K562 (cell line): ENCODE results near the gene NCMAP. TPM values are rescaled to one million over a fixed set of nuclear protein-coding genes. Genes with fewer than 3 reads are reported as not detected.

Experiments used
- ATAC-seq: fragments of 200-7000 bp; cut with Tn5 transposase; 3 replicates; pipeline ENCODE4 v1.9.1; 2020; ENCODE audit warnings: moderate library complexity
- BruUV-seq: library from RNA; stranded (reverse); fragments of 400-500 nt; replicated peaks from 2 replicates; lab custom pipeline; 2021; lab: Mats Ljungman, UMichigan
- CTCF ChIA-PET: fragments of 300-600 bp; formaldehyde crosslinking; extraction: SDS; loops from one replicate; lab custom pipeline; 2021; ENCODE audit warnings: low intra/inter-chr PET ratio; lab: Yijun Ruan, JAX
- POLR2A ChIA-PET: fragments of 300-600, 350-650 bp; sonication (Branson Sonifier 250); formaldehyde crosslinking; extraction: SDS; loops from one replicate; lab custom pipeline; 2021; ENCODE audit warnings: antibody characterized with exemption, inconsistent platforms; lab: Yijun Ruan, JAX
- DNase-seq, 4 experiments: peaks; one replicate each; pipeline versions ENCODE4 v3.0.0 to v3.0.0-alpha.2; 2011 to 2018; ENCODE audit warnings: low spot score in 3 of 4, mixed read lengths in 3 of 4; ENCODE audit errors: extremely low read depth in 1 of 4
- FAIRE-seq: peaks from 2 replicates; lab custom pipeline; 2011; peaks lifted over from hg19 to GRCh38; lab: Jason Lieb, UNC
- H2AFZ ChIP-seq: 2 replicates; pipeline ENCODE4 v1.6.0; 2011; ENCODE audit warnings: low read depth, low read length, control low read depth, inconsistent platforms
- H3K27ac ChIP-seq: fragments of 200-600 bp; 3 replicates; pipeline ENCODE4 v1.8.0; 2011; ENCODE audit warnings: low read depth, mild to moderate bottlenecking, control low read depth, inconsistent platforms, low read length, moderate library complexity, mixed read lengths; ENCODE audit errors: extremely low read depth
- H3K27me3 ChIP-seq, 2 experiments: fragments of 300-600 bp in 1 of 2; 2 replicates in 1 of 2; 3 replicates in 1 of 2; pipeline versions ENCODE4 v1.6.0 to v1.8.0; 2011; ENCODE audit warnings: inconsistent platforms in 2 of 2, low read length in 2 of 2, mild to moderate bottlenecking in 1 of 2, mixed read lengths in 1 of 2, moderate library complexity in 1 of 2; ENCODE audit not compliant: control insufficient read depth in 2 of 2, insufficient read depth in 2 of 2
- H3K36me3 ChIP-seq: fragments of 300-600 bp; 3 replicates; pipeline ENCODE4 v1.8.0; 2011; ENCODE audit warnings: mild to moderate bottlenecking, low read length, inconsistent platforms; ENCODE audit not compliant: control insufficient read depth, insufficient read depth
- H3K4me1 ChIP-seq, 2 experiments: fragments of 200-600 bp in 1 of 2; replicated peaks in 1 of 2; 2 replicates in 1 of 2; 3 replicates in 1 of 2; pipeline versions ENCODE4 v1.5.1 to v1.8.0; 2011; ENCODE audit warnings: inconsistent platforms in 2 of 2, low read length in 2 of 2, mild to moderate bottlenecking in 1 of 2, mixed read lengths in 1 of 2, moderate library complexity in 1 of 2; ENCODE audit not compliant: control insufficient read depth in 2 of 2, insufficient read depth in 2 of 2
- H3K4me2 ChIP-seq: 2 replicates; pipeline ENCODE4 v1.6.1; 2011; ENCODE audit warnings: low read length, control low read depth, inconsistent platforms, mixed read lengths; ENCODE audit not compliant: insufficient read depth
- H3K4me3 ChIP-seq: fragments of 200-600 bp; sonication (generic), shearing (Covaris generic); 2 replicates; pipeline ENCODE4 v1.5.1; 2016; ENCODE audit warnings: control low read depth, inconsistent platforms
- H3K79me2 ChIP-seq: fragments of 200-600 bp; 3 replicates; pipeline ENCODE4 v1.8.0; 2011; ENCODE audit warnings: low read length, inconsistent platforms; ENCODE audit not compliant: control insufficient read depth, insufficient read depth
- H3K9ac ChIP-seq, 2 experiments: 2 replicates each; pipeline versions ENCODE4 v1.6.0 to v1.6.1; 2011; ENCODE audit warnings: low read depth in 2 of 2, low read length in 2 of 2, control low read depth in 1 of 2, inconsistent platforms in 1 of 2, mild to moderate bottlenecking in 1 of 2, mixed read lengths in 1 of 2; ENCODE audit not compliant: insufficient read depth in 1 of 2
- H3K9me1 ChIP-seq: one replicate; pipeline ENCODE4 v1.6.0; 2011; ENCODE audit warnings: inconsistent platforms, mild to moderate bottlenecking, low read length, moderate library complexity; ENCODE audit not compliant: control insufficient read depth, insufficient read depth
- H3K9me3 ChIP-seq: replicated peaks from 2 replicates; pipeline ENCODE4 v1.5.1; 2011; ENCODE audit warnings: low read depth, low read length, inconsistent platforms; ENCODE audit not compliant: control insufficient read depth, insufficient read depth
- H4K20me1 ChIP-seq: replicated peaks from 2 replicates; pipeline ENCODE4 v1.6.1; 2011; ENCODE audit warnings: low read length, inconsistent platforms, mixed read lengths; ENCODE audit not compliant: control insufficient read depth, insufficient read depth
- CREM ChIP-seq: IDR thresholded peaks from 2 replicates; pipeline ENCODE4 v1.6.1; 2014; ENCODE audit warnings: antibody characterized with exemption, low read depth
- EZH2 ChIP-seq: IDR thresholded peaks from 2 replicates; pipeline ENCODE4 v1.6.1; 2012; ENCODE audit warnings: low read depth, mild to moderate bottlenecking, inconsistent platforms, low read length, borderline replicate concordance
- GABPB2 ChIP-seq: fragments of 250-450 bp; sonication (Bioruptor Pico); conservative IDR thresholded peaks from 2 replicates; pipeline ENCODE4 v1.5.1; 2021; ENCODE audit warnings: mild to moderate bottlenecking
- GTF2E2 ChIP-seq: fragments of 200-800 bp; sonication (Bioruptor generic); IDR thresholded peaks from 2 replicates; pipeline ENCODE4 v1.6.1; 2016; ENCODE audit warnings: missing genetic modification characterization, missing compliant biosample characterization
- HNRNPH1 ChIP-seq: fragments of 200-400 bp; formaldehyde crosslinking; optimal IDR thresholded peaks from 2 replicates; pipeline ENCODE3; 2017; ENCODE audit warnings: low read depth, mild to moderate bottlenecking, low read length, moderate library complexity
- KLF16 ChIP-seq: IDR thresholded peaks from 2 replicates; pipeline ENCODE4 v1.6.1; 2016; ENCODE audit warnings: antibody characterized with exemption
- NKRF ChIP-seq: fragments of 450-650 bp; IDR thresholded peaks from 2 replicates; pipeline ENCODE4 v1.6.1; 2016; ENCODE audit warnings: borderline replicate concordance
- PRPF4 ChIP-seq: fragments of 200-400 bp; formaldehyde crosslinking; IDR thresholded peaks from one replicate; pipeline ENCODE4 v1.6.1; 2017; ENCODE audit warnings: low read length, low read depth, mild to moderate bottlenecking; ENCODE audit not compliant: insufficient read depth, poor library complexity, severe bottlenecking
- RBM39 ChIP-seq: fragments of 200-400 bp; formaldehyde crosslinking; optimal IDR thresholded peaks from 2 replicates; pipeline ENCODE3; 2018; ENCODE audit warnings: low read depth, low read length
- ZKSCAN8 ChIP-seq: fragments of 200-800 bp; sonication (Bioruptor generic); IDR thresholded peaks from 2 replicates; pipeline ENCODE4 v1.6.1; 2016; ENCODE audit warnings: missing genetic modification characterization, missing compliant biosample characterization
- WGBS: fragments of 100-300 bp; shearing (Covaris generic); methylation state at CpG from one replicate; pipeline ENCODE4 v1.1.6; 2016; ENCODE audit warnings: low coverage, mixed read lengths; ENCODE audit not compliant: insufficient coverage; ENCODE audit errors: missing lambda C conversion rate; 5-methylcytosine and 5-hydroxymethylcytosine counted together
- in situ Hi-C: fragments of 300-500 bp; cut with MboI; formaldehyde crosslinking; loops from 4 replicates; pipeline ENCODE4 v1.15.0; 2018; ENCODE audit warnings: inconsistent platforms, mixed read lengths
- intact Hi-C: fragments of 100-400 bp; cut with micrococcal nuclease; formaldehyde crosslinking; loops from 2 replicates; pipeline ENCODE4 v1.14.2; 2022
- polyA plus RNA-seq, 8 experiments: library from polyadenylated mRNA; depleted of rRNA in 4 of 8; stranded (reverse) in 5 of 8; unstranded in 3 of 8; fragments of >200 nt; fragmentation: Nextera tagmentation in 2 of 8; fragmentation: Illumina TruSeq in 1 of 8; extraction: Ambion mirVana in 2 of 8; extraction: Trizol in 1 of 8; gene quantifications; 2 replicates each; pipeline versions ENCODE4 v1.2.1 to v1.2.3, GENCODE V29; 2011 to 2014; ENCODE audit warnings: inconsistent platforms in 1 of 8, missing spikeins in 1 of 8
- total RNA-seq, 7 experiments: library from RNA; depleted of rRNA in 6 of 7; stranded (reverse); fragments of >200 nt in 6 of 7; fragmentation: Illumina TruSeq in 2 of 7; extraction: Trizol in 2 of 7; gene quantifications; 2 replicates each; pipeline versions ENCODE4 v1.2.1 to v1.2.3, GENCODE V29; 2011 to 2021; ENCODE audit warnings: low replicate concordance in 1 of 7
- TF ChIP-seq, protein P1 (sequence below): fragments of 250-450 bp; sonication (Bioruptor Pico); IDR thresholded peaks from 2 replicates; pipeline ENCODE4 v1.5.0; 2020; ENCODE audit warnings: mild to moderate bottlenecking, borderline replicate concordance

NCMAP gene
- total and polyA plus RNA-seq, 9 of the 15 experiments (the other 6 are each of a cell fraction or from before 2014, with no cell fraction given): 0.03 TPM; not detected in 8

DNA sequence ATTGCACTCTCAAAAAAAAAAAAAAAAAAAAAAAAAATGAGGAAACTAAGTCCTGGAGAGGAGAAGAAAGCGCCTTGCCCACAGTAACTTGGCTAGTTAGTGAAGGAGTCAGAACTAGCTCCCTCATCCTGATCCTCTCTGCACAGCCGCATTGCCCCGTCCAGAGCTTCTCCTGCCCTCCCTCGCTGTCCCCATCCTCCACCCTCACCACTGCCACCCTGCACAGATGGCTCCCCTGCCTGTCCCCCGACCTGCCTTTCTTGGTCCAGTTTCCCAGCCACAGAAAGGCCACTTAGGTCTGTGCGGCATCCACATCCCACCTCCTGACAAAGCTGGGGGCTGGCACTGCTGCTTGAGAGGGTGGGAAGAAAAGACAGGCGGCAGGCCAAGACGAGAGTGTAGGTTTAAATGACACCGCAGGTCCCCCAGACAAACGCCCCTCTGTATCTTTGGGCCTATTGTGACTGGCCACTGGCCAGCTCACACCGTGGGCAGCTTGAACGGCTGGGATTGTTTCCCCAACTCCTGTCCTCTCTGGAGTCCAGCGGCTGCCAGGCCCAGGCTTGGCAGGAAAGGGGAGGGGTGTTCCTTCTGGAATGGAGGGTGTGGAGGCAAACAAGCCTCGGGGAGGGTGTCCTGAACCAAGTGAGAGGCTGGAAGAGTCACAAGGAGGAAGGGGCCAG, 20.2 kb downstream of the NCMAP start:
- Histone ChIP-seq H3K9me1 (no peaks in the 10 kb centered on the region), H2AFZ (no peak overlapping the region), H3K27ac (no peak overlapping the region), H4K20me1 (no peaks in the 10 kb centered on the region), H3K9ac (no peak overlapping the region), H3K36me3 (no peaks in the 10 kb centered on the region), H3K4me3 (no peak overlapping the region), H3K27me3 (peaks cover 34 to 88% of the 10 kb centered on the region in 2 experiments), H3K79me2 (no peaks in the 10 kb centered on the region), H3K4me2 (no peak overlapping the region), H3K9me3 (no peaks in the 10 kb centered on the region), H3K4me1 (peaks cover 0 to 5% of the 10 kb centered on the region in 2 experiments; a peak in 1 of 5 replicates)
- intact Hi-C loops (no loop called here), in situ Hi-C loops (no loop called here)
- no peak for ATAC-seq
- ChIA-PET CTCF (no interaction called here), POLR2A (interaction anchor here (0.7 to 1.0 kb wide), 3 partner anchors 19 to 63 kb away, joined by 3 to 4 read pairs (median 3); no protein-coding TSS in a partner anchor)
- FAIRE-seq: no peak
- TF ChIP-seq EZH2 (0 out of 2 replicates have a peak, but pooled peaks have one; percentile 72), GTF2E2 (tag) (no peak)
- no TSS peak for BruUV-seq
- DNase-seq: no peak
- WGBS: 5% methylated on average over 14 of the region's 14 CpGs

- no peak for DNase-seq
- Histone ChIP-seq H4K20me1 (peaks cover 3% of the 10 kb centered on the region; the same call in 1 of the 2 replicates), H3K79me2 (no peaks in the 10 kb centered on the region), H3K9ac (no peak overlapping the region), H3K36me3 (no peaks in the 10 kb centered on the region), H3K27ac (no peak overlapping the region), H3K9me3 (no peaks in the 10 kb centered on the region), H2AFZ (no peak overlapping the region), H3K9me1 (no peaks in the 10 kb centered on the region), H3K4me3 (no peak overlapping the region), H3K4me1 (no peaks in the 10 kb centered on the region), H3K27me3 (peaks cover 46 to 90% of the 10 kb centered on the region in 2 experiments), H3K4me2 (no peak overlapping the region)
- ChIA-PET POLR2A (no interaction called here), CTCF (no interaction called here)
- ATAC-seq: no peak
- FAIRE-seq: no peak
- in situ Hi-C loops: no loop called here
- intact Hi-C loops: no loop called here
- BruUV-seq: no TSS peak
- under 1% methylated on average over 7 of the region's 7 CpGs for WGBS
- TF ChIP-seq PRPF4 (no peak), HNRNPH1 (no peak), CREM (no peak), ZKSCAN8 (no peak), GABPB2 (CRISPR knock-in tag) (no peak), KLF16 (no peak), NKRF (no peak), RBM39 (no peak)
- TF ChIP-seq, protein P1, sequence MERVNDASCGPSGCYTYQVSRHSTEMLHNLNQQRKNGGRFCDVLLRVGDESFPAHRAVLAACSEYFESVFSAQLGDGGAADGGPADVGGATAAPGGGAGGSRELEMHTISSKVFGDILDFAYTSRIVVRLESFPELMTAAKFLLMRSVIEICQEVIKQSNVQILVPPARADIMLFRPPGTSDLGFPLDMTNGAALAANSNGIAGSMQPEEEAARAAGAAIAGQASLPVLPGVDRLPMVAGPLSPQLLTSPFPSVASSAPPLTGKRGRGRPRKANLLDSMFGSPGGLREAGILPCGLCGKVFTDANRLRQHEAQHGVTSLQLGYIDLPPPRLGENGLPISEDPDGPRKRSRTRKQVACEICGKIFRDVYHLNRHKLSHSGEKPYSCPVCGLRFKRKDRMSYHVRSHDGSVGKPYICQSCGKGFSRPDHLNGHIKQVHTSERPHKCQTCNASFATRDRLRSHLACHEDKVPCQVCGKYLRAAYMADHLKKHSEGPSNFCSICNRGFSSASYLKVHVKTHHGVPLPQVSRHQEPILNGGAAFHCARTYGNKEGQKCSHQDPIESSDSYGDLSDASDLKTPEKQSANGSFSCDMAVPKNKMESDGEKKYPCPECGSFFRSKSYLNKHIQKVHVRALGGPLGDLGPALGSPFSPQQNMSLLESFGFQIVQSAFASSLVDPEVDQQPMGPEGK (CRISPR knock-in tag): no peak
Observed at GRCh38 chr1:24578846-24579245, 23.0 kb downstream of the NCMAP start.
